DND-41 (cell line): Measurements from ENCODE around the gene EGFL7.

Source experiments
- ATAC-seq: fragments of 200-7000 bp; cut with Tn5 transposase; 3 replicates; pipeline ENCODE4 v1.9.1; 2021; ENCODE audit warnings: low read depth; ENCODE audit not compliant: insufficient read depth
- DNase-seq: peaks from one replicate; pipeline ENCODE4 v3.0.0-alpha.2; 2020
- H2AFZ ChIP-seq: 2 replicates; pipeline ENCODE4 v1.6.0; 2012; ENCODE audit warnings: low read depth, low read length
- H3K27ac ChIP-seq: 2 replicates; pipeline ENCODE4 v1.5.1; 2012; ENCODE audit warnings: low read length, inconsistent platforms
- H3K27me3 ChIP-seq: fragments of 200-600 bp; sonication (generic); 2 replicates; pipeline ENCODE4 v1.6.0; 2012; ENCODE audit warnings: low read length, mild to moderate bottlenecking, inconsistent platforms; ENCODE audit not compliant: insufficient read depth, poor library complexity
- H3K36me3 ChIP-seq: 2 replicates; pipeline ENCODE4 v1.5.1; 2012; ENCODE audit warnings: low read length, inconsistent platforms; ENCODE audit not compliant: insufficient read depth
- H3K4me1 ChIP-seq: 2 replicates; pipeline ENCODE4 v1.5.1; 2012; ENCODE audit warnings: mild to moderate bottlenecking, low read length; ENCODE audit not compliant: insufficient read depth
- H3K4me2 ChIP-seq: 2 replicates; pipeline ENCODE4 v1.6.0; 2012; ENCODE audit warnings: mild to moderate bottlenecking, moderate library complexity, low read length, inconsistent platforms; ENCODE audit not compliant: insufficient read depth
- H3K4me3 ChIP-seq, 2 experiments: fragments of 200-600 bp in 1 of 2; shearing (Covaris generic) in 1 of 2; 2 replicates each; pipeline ENCODE4 v1.5.1; 2012 to 2016; ENCODE audit warnings: inconsistent platforms in 2 of 2, low read length in 2 of 2, mild to moderate bottlenecking in 2 of 2, low read depth in 1 of 2, moderate library complexity in 1 of 2
- H3K79me2 ChIP-seq: 2 replicates; pipeline ENCODE4 v1.6.0; 2012; ENCODE audit warnings: low read length, inconsistent platforms; ENCODE audit not compliant: insufficient read depth
- H3K9ac ChIP-seq: 2 replicates; pipeline ENCODE4 v1.6.0; 2012; ENCODE audit warnings: low read depth, mild to moderate bottlenecking, inconsistent platforms, low read length, moderate library complexity
- H3K9me3 ChIP-seq: 2 replicates; pipeline ENCODE4 v1.5.1; 2012; ENCODE audit warnings: low read length, moderate library complexity, mild to moderate bottlenecking, inconsistent platforms; ENCODE audit not compliant: insufficient read depth, severe bottlenecking
- H4K20me1 ChIP-seq: 2 replicates; pipeline ENCODE4 v1.6.0; 2012; ENCODE audit warnings: low read length; ENCODE audit not compliant: insufficient read depth
- CTCF ChIP-seq: IDR thresholded peaks from 2 replicates; pipeline ENCODE4 v1.5.1; 2012; ENCODE audit warnings: borderline replicate concordance, low read length, moderate library complexity, mild to moderate bottlenecking; ENCODE audit not compliant: poor library complexity, severe bottlenecking; ENCODE audit errors: extremely low read depth
- EZH2 ChIP-seq: IDR thresholded peaks from 3 replicates; pipeline ENCODE4 v1.6.1; 2012; ENCODE audit warnings: borderline replicate concordance, low read depth, mild to moderate bottlenecking, moderate library complexity, low read length, inconsistent platforms; ENCODE audit not compliant: severe bottlenecking

EGFL7 gene

GRCh38 chr9:136621734-136622093 lies 41.0 kb upstream of the EGFL7 start:
- H3K36me3 ChIP-seq: no peaks in the 10 kb centered on the region
- no peaks in the 10 kb centered on the region for H4K20me1 ChIP-seq
- ATAC-seq (no peak), DNase-seq (no peak)
- no peak overlapping the region for H2AFZ ChIP-seq
- no peak overlapping the region for H3K4me2 ChIP-seq
- peaks cover 4% of the 10 kb centered on the region for H3K79me2 ChIP-seq
- no peak overlapping the region for H3K4me3 ChIP-seq
- H3K9ac ChIP-seq: peak overlapping the region; percentile 62
- TF ChIP-seq CTCF: no peak
- TF ChIP-seq EZH2: no peak
- no peaks in the 10 kb centered on the region for H3K27me3 ChIP-seq
- H3K9me3 ChIP-seq: no peaks in the 10 kb centered on the region
- H3K27ac ChIP-seq: peak overlapping the region; percentile 93
- H3K4me1 ChIP-seq: peaks cover 82% of the 10 kb centered on the region

- peaks cover 91% of the 10 kb centered on the region for H3K4me1 ChIP-seq
- TF ChIP-seq EZH2 (no peak), CTCF (no peak)
Observed at GRCh38 chr9:136622538-136622948, 40.2 kb upstream of the EGFL7 start.

DNA sequence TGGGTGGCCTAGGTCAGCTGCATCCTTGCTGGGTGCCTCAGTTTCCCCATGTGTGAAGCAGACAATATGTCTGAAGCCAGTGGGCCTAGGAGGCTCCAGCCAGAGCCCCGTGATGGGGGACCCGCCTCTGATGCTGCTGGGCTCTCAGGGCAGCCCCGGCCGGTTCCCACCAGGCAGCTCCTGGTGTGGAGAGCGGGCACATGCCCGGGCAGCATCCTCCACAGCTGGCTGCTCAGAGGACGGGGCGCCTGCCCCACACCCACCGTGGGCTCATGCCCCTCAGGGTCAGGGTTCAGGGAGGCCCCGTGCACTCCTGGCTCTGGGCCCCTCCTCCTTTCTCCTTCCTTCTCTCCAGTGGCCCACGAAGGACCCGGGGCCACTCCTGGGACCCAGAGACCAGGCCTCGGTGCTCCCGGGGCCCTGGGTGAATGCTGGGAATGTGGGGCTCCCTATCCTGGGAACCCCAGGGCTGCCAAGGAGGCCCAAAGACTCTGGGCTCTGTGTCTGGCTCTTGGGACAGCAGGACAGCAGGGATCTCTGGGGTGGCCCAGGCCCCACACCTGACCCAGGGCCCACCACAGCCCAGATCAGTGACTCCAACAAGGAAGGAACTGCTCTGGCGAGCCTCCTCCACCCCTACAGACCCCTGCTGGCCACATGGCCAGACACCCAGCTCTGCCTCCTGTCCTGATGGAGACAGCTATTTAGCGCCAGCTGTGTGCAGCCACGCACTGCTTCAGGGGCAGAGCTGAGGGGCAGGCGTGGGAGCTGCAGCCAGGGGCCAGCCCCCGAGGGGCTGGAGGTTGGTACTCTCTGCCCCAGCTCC lies 39.5 kb upstream of the EGFL7 start:
- Histone ChIP-seq H3K36me3 (no peaks in the 10 kb centered on the region), H3K4me1 (peaks cover 87% of the 10 kb centered on the region), H2AFZ (no peak overlapping the region), H3K4me2 (peak overlapping the region; percentile 33), H3K27ac (peak overlapping the region; percentile 93), H3K27me3 (no peaks in the 10 kb centered on the region), H3K79me2 (peaks cover 4% of the 10 kb centered on the region), H3K4me3 (peak overlapping the region in 1 of 2 experiments; percentile 36; a peak in 1 of 4 replicates), H4K20me1 (no peaks in the 10 kb centered on the region), H3K9ac (peak overlapping the region; percentile 62), H3K9me3 (no peaks in the 10 kb centered on the region)
- no peak for DNase-seq
- TF ChIP-seq CTCF: no peak
- no peak for TF ChIP-seq EZH2
- ATAC-seq: no peak

More at GRCh38 chr9:136622538-136622948, 40.2 kb upstream of the EGFL7 start:
- no peaks in the 10 kb centered on the region for H4K20me1 ChIP-seq
- no peaks in the 10 kb centered on the region for H3K9me3 ChIP-seq
- ATAC-seq (no peak), DNase-seq (no peak)
- H3K4me2 ChIP-seq: no peak overlapping the region
- H3K27ac ChIP-seq: peak overlapping the region; percentile 93
- peaks cover 4% of the 10 kb centered on the region for H3K79me2 ChIP-seq
- H2AFZ ChIP-seq: no peak overlapping the region
- no peaks in the 10 kb centered on the region for H3K27me3 ChIP-seq
- H3K36me3 ChIP-seq: no peaks in the 10 kb centered on the region
- H3K4me3 ChIP-seq: no peak overlapping the region
- peak overlapping the region; percentile 62 for H3K9ac ChIP-seq
